K562 (cell line): ENCODE results near the gene ARL3.

Experiments
- CEBPB ChIP-seq: fragments of 450-650 bp; IDR thresholded peaks from 2 replicates; pipeline ENCODE4 v1.6.1; 2016; ENCODE audit warnings: missing genetic modification characterization, missing compliant biosample characterization
- CTCF ChIP-seq, 3 experiments: IDR thresholded peaks in 2 of 3; conservative IDR thresholded peaks in 1 of 3; 2 replicates each; pipeline ENCODE4 v1.5.1; 2011 to 2012; ENCODE audit warnings: low read length in 3 of 3, mild to moderate bottlenecking in 3 of 3, control low read depth in 2 of 3, improper control_type of control experiment in 1 of 3, inconsistent platforms in 1 of 3, low read depth in 1 of 3, mixed read lengths in 1 of 3, moderate library complexity in 1 of 3; ENCODE audit not compliant: insufficient read depth in 2 of 3
- FOXK1 ChIP-seq: sonication (generic); formaldehyde crosslinking; IDR thresholded peaks from 2 replicates; pipeline ENCODE4 v1.8.0; 2022; ENCODE audit warnings: missing genetic modification reagents, mild to moderate bottlenecking, borderline replicate concordance
- HCFC1 ChIP-seq: IDR thresholded peaks from 2 replicates; pipeline ENCODE4 v1.6.1; 2012; ENCODE audit warnings: low read depth, low read length, improper control_type of control experiment
- MGA ChIP-seq: fragments of 450-650 bp; IDR thresholded peaks from 2 replicates; pipeline ENCODE4 v1.6.1; 2016; ENCODE audit warnings: mild to moderate bottlenecking, moderate library complexity
- NRF1 ChIP-seq, 2 experiments: fragments of 450-650 bp; IDR thresholded peaks in 1 of 2; conservative IDR thresholded peaks in 1 of 2; 2 replicates each; pipeline ENCODE4 v1.6.1; 2014; ENCODE audit warnings: mild to moderate bottlenecking in 2 of 2
- STAG1 ChIP-seq: sonication (generic); formaldehyde crosslinking; IDR thresholded peaks from 2 replicates; pipeline ENCODE4 v1.5.0; 2020; ENCODE audit warnings: missing genetic modification reagents, borderline replicate concordance
- ZNF583 ChIP-seq: fragments of 250-450 bp; sonication (Bioruptor Pico); IDR thresholded peaks from 2 replicates; pipeline ENCODE4 v1.4.0; 2020
- ZNF79 ChIP-seq: fragments of 250-450 bp; sonication (Bioruptor Pico); IDR thresholded peaks from 2 replicates; pipeline ENCODE4 v1.4.0; 2020; ENCODE audit warnings: low read depth, mild to moderate bottlenecking, moderate library complexity
- TF ChIP-seq, protein P1 (sequence below): fragments of 450-650 bp; IDR thresholded peaks from 2 replicates; pipeline ENCODE4 v1.7.1; 2018; ENCODE audit warnings: mild to moderate bottlenecking, low read depth; ENCODE audit not compliant: partially characterized antibody

DNA sequence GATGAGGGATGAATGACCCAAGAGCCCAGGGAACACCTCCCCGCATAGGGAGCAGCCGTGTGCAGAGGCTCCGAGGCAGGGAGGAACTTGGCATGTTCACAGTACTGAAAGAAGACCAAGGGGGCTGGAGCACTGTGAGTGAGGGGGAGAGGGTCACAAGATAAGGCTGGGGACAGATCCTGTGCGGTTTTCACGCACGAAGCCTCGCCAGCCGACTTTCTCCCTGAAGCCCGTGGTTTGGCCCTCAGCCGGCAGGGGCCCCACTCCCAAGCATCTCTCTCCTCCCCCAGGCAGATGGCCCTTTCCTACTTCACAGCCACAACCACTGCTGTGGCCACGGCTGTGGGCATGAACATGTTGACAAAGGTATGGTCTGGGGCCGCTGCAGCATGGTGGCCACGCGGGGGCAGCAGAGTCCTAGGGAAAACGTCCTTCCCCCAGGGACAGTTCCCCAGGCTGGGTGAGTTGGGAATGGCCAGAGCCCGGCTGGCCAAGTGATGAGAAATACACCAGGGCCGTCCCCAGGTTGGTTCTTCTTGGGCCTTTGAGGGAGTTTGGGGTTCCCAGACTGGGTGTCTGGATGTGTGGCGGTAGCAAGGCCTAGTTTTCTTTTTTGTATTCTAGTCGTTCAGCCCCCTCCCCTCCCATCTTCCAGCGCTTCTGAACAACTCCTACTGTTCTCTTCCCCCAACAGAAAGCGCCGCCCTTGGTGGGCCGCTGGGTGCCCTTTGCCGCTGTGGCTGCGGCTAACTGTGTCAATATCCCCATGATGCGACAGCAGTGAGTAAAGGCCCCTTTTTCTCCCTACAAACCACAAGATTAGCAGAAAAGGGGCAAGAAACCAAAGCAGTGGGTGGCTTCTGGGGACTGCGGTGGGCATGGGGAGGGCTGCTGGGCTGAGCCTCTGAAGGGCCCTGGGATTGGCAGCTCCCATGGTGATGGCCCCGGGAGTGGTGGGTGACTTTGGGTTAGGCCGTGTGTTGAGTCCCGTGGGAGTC, 15.1 kb upstream of the ARL3 start:
- TF ChIP-seq ZNF79 (CRISPR knock-in tag) (no peak), FOXK1 (CRISPR knock-in tag) (no peak), HCFC1 (no peak), MGA (no peak), CTCF (IDR thresholded peaks at IDR 0.05 in 2 of 3, conservative IDR thresholded peaks at IDR 0.05 in 1 of 3; ENCODE audit: insufficient read depth in 2 of 3, low read depth in 1 of 3, low read length in 3 of 3) (peak; percentile 79 to 86 (median 82)), NRF1 (conservative IDR thresholded peaks at IDR 0.05 in 1 of 2, IDR thresholded peaks at IDR 0.05 in 1 of 2) (no peak), ZNF583 (CRISPR knock-in tag) (no peak), STAG1 (CRISPR knock-in tag) (peak; percentile 75; the same call in 1 of the 2 replicates), CEBPB (tag) (no peak)
- TF ChIP-seq, protein P1, sequence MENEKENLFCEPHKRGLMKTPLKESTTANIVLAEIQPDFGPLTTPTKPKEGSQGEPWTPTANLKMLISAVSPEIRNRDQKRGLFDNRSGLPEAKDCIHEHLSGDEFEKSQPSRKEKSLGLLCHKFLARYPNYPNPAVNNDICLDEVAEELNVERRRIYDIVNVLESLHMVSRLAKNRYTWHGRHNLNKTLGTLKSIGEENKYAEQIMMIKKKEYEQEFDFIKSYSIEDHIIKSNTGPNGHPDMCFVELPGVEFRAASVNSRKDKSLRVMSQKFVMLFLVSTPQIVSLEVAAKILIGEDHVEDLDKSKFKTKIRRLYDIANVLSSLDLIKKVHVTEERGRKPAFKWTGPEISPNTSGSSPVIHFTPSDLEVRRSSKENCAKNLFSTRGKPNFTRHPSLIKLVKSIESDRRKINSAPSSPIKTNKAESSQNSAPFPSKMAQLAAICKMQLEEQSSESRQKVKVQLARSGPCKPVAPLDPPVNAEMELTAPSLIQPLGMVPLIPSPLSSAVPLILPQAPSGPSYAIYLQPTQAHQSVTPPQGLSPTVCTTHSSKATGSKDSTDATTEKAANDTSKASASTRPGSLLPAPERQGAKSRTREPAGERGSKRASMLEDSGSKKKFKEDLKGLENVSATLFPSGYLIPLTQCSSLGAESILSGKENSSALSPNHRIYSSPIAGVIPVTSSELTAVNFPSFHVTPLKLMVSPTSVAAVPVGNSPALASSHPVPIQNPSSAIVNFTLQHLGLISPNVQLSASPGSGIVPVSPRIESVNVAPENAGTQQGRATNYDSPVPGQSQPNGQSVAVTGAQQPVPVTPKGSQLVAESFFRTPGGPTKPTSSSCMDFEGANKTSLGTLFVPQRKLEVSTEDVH = no peak
